Measurements from ENCODE around the gene CRX.

- TF ChIP-seq CTCF (conservative IDR thresholded peaks at IDR 0.05; ENCODE audit: low read depth, low read length) = no peak
- no peak for TF ChIP-seq RFX5 (IDR thresholded peaks at IDR 0.05; ENCODE audit: low read depth, low read length)
- TF ChIP-seq POLR2A (IDR thresholded peaks at IDR 0.05; ENCODE audit: low read depth, low read length) = no peak
- no peak for TF ChIP-seq RAD21 (IDR thresholded peaks at IDR 0.05; ENCODE audit: low read length)
- no peak for TF ChIP-seq ELK1 (IDR thresholded peaks at IDR 0.05; ENCODE audit: borderline replicate concordance, low read depth, low read length)
- TF ChIP-seq MXI1 (IDR thresholded peaks at IDR 0.05; ENCODE audit: borderline replicate concordance, low read depth, low read length) = no peak
These were observed 32.7 kb downstream of the CRX start for GRCh38 chr19:47854459-47854858.
